A673 (cell line): ENCODE results near the gene ASNS.

Source experiments
- CTCF ChIP-seq: fragments of 300-800, 200-600 bp; sonication (generic); conservative IDR thresholded peaks from 2 replicates; pipeline ENCODE4 v1.5.1; 2017; ENCODE audit warnings: low read depth, mild to moderate bottlenecking, antibody characterized with exemption, low read length, moderate library complexity, mixed read lengths
- EZH2 ChIP-seq: fragments of 200-600 bp; sonication (generic); IDR thresholded peaks from 2 replicates; pipeline ENCODE4 v1.6.1; 2017; ENCODE audit warnings: borderline replicate concordance, low read depth, mild to moderate bottlenecking, mixed read lengths, antibody characterized with exemption, low read length; ENCODE audit not compliant: poor library complexity, severe bottlenecking

- TF ChIP-seq CTCF (no peak), EZH2 (no peak)
These were observed 30.2 kb downstream of the ASNS start for GRCh38 chr7:97842006-97842405.
